Calu3 (cell line): Measurements from ENCODE around the gene DGUOK. TPM values are rescaled to one million over a fixed set of nuclear protein-coding genes. Genes with fewer than 3 reads are reported as not detected.
A peak's percentile ranks its signal among the peaks of the same experiment; 100 is the strongest.

Source experiments
- BruUV-seq: library from RNA; stranded (reverse); fragments of 400-500 nt; replicated peaks from 2 replicates; lab custom pipeline; 2021; lab: Mats Ljungman, UMichigan
- CTCF ChIA-PET: fragments of 300-600 bp; sonication (Branson Sonifier 250); formaldehyde crosslinking; loops from one replicate; lab custom pipeline; 2022; ENCODE audit warnings: antibody characterized with exemption; lab: Charles Lee
- DNase-seq: peaks from one replicate; pipeline ENCODE4 v3.0.0; 2022
- H3K27ac Mint-ChIP-seq: one replicate; pipeline ENCODE4 v1.8.0; 2022; ENCODE audit warnings: mixed read lengths; ENCODE audit not compliant: unreplicated experiment
- H3K27me3 Mint-ChIP-seq: one replicate; pipeline ENCODE4 v1.8.0; 2022; ENCODE audit warnings: mixed read lengths; ENCODE audit not compliant: unreplicated experiment
- H3K36me3 Mint-ChIP-seq: one replicate; pipeline ENCODE4 v1.8.0; 2022; ENCODE audit warnings: mild to moderate bottlenecking, moderate library complexity, mixed read lengths; ENCODE audit not compliant: insufficient read depth, unreplicated experiment
- H3K4me1 Mint-ChIP-seq: one replicate; pipeline ENCODE4 v1.8.0; 2022; ENCODE audit warnings: mild to moderate bottlenecking, low read depth, mixed read lengths; ENCODE audit not compliant: unreplicated experiment
- H3K4me3 Mint-ChIP-seq: one replicate; pipeline ENCODE4 v1.8.0; 2022; ENCODE audit warnings: mild to moderate bottlenecking, low read depth, moderate library complexity, mixed read lengths; ENCODE audit not compliant: unreplicated experiment
- H3K9me3 Mint-ChIP-seq: one replicate; pipeline ENCODE4 v1.8.0; 2022; ENCODE audit warnings: low read depth, mixed read lengths; ENCODE audit not compliant: unreplicated experiment
- intact Hi-C: fragments of 100-400 bp; cut with micrococcal nuclease; formaldehyde crosslinking; loops from one replicate; pipeline ENCODE4 v1.10.0; 2022; ENCODE audit not compliant: unreplicated experiment
- total RNA-seq: library from RNA; stranded (reverse); gene quantifications from 2 replicates; pipeline ENCODE4 v1.2.3, GENCODE V29; 2022
- TF ChIP-seq, protein P1 (sequence below): fragments of 200-600 bp; IDR thresholded peaks from one replicate; pipeline ENCODE4 v1.8.0; 2022; ENCODE audit warnings: antibody characterized with exemption; ENCODE audit not compliant: unreplicated experiment

DGUOK gene
- total RNA-seq, 1 experiment from 2014 or later, result 78.6 TPM

DNA sequence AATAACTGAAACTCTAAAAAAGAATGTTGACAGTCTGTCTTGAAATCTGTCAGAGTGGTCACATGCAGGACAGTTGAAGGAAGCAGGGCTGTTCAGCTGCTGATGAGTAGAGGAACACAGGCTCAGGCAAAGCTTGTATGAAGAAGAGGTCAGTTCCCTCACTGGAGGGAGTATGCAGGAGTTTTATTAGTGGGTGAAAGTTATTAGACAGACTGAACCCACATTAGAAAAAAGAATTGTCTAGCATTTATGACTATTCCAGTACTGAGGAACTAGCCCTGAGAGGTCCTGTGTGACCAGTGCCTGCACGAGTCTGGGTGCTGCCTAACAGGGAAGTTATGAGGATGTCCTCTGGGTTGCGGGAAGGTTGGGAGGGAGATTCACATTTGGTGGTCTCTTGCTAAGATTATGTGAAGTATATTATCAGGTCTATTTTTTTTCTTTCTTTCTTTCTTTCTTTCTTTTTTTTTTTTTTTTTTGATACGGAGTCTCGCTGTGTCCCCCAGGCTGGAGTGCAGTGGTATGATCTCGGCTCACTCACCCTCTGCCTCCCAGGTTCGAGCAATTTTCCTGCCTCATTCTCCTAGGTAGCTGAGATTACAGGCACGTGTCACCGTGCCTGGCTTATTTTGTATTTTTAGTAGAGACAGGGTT is 67.6 kb downstream of the DGUOK start:
- no peak overlapping the region for H3K4me3 Mint-ChIP-seq
- CTCF ChIA-PET, result no interaction called here
- intact Hi-C loops, result no loop called here
- no peak overlapping the region for H3K27ac Mint-ChIP-seq
- peaks cover 6% of the 10 kb centered on the region for H3K9me3 Mint-ChIP-seq
- H3K36me3 Mint-ChIP-seq, result peaks cover 25% of the 10 kb centered on the region
- no peaks in the 10 kb centered on the region for H3K27me3 Mint-ChIP-seq
- TF ChIP-seq, protein P1, sequence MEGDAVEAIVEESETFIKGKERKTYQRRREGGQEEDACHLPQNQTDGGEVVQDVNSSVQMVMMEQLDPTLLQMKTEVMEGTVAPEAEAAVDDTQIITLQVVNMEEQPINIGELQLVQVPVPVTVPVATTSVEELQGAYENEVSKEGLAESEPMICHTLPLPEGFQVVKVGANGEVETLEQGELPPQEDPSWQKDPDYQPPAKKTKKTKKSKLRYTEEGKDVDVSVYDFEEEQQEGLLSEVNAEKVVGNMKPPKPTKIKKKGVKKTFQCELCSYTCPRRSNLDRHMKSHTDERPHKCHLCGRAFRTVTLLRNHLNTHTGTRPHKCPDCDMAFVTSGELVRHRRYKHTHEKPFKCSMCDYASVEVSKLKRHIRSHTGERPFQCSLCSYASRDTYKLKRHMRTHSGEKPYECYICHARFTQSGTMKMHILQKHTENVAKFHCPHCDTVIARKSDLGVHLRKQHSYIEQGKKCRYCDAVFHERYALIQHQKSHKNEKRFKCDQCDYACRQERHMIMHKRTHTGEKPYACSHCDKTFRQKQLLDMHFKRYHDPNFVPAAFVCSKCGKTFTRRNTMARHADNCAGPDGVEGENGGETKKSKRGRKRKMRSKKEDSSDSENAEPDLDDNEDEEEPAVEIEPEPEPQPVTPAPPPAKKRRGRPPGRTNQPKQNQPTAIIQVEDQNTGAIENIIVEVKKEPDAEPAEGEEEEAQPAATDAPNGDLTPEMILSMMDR, result no peak
- H3K4me1 Mint-ChIP-seq, result peaks cover 47% of the 10 kb centered on the region
- DNase-seq, result no peak
- BruUV-seq, result no TSS peak

DNA sequence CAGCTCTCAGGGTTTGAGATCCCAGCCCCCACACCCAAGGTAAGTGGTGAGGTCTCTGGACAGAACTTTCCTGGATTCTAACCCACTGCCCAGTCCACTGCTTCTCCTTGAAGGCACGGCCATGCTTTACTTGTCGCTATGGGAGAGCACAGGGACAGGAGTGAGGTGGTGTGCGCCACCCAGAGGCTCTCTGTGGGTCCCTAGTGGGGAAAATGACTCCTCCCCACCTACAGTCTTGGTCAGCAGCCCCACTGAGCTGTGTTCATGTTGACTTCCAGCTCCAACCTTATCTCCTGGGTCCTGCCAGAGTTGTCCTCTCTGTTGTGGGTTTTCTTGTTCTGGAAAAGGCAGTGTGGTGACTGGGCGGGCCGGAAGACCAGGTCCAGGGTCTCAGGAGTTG is 69.1 kb downstream of the DGUOK start:
- BruUV-seq, result no TSS peak
- no peak overlapping the region for H3K4me3 Mint-ChIP-seq
- intact Hi-C loops, result no loop called here
- H3K36me3 Mint-ChIP-seq, result peaks cover 16% of the 10 kb centered on the region
- H3K27me3 Mint-ChIP-seq, result no peaks in the 10 kb centered on the region
- no peak for DNase-seq
- H3K9me3 Mint-ChIP-seq, result peaks cover 6% of the 10 kb centered on the region
- peaks cover 55% of the 10 kb centered on the region for H3K4me1 Mint-ChIP-seq
- CTCF ChIA-PET, result interaction anchor here (1.2 kb wide), 1 partner anchor 9 kb away, joined by 5 read pairs; no protein-coding TSS in a partner anchor
- H3K27ac Mint-ChIP-seq, result no peak overlapping the region
- TF ChIP-seq, protein P1, result no peak

DNA sequence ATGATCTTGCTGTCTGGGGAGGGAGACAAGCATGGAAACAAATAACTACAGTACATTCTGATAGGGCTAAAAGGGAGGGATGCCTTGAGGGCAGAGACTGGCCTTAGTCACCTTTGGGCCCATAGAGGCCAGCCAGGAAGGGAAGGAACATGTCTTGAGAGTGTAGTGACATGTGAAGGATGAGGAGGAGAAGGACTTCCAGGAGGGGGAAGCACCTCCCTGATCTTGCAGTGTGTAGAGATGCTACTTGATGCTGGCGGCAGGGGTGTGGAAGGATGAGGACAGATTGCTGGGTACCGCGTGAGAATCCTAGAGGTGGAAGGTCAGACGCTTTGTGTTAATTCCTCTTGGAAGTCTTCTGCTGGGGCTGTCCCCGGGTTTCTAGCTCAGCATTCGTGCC is 71.1 kb downstream of the DGUOK start:
- Mint-ChIP-seq H3K4me1 (peaks cover 65% of the 10 kb centered on the region), H3K9me3 (no peaks in the 10 kb centered on the region)
- BruUV-seq, result no TSS peak

DNA sequence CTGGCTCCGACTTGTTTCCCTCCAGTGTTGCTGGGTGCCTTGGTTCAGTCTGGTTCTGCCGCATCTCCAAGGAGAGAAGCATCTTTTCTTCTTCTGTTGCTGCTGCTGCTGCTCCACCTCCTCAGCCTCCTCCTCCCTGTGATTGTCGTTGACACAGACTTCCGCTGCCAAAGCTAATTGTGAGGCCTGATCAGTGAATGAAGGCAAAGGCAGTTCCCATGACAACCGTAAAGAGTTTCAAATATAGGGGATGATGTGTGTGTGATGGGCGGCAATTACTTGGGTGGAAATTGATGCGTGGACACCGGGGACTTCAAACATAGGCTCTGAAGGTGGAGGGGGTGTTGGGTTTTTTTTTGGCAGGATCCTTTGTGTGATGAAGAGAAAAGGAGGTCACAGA is 71.8 kb downstream of the DGUOK start:
- H3K9me3 Mint-ChIP-seq, result no peaks in the 10 kb centered on the region
- DNase-seq, result no peak
- H3K36me3 Mint-ChIP-seq, result peaks cover 20% of the 10 kb centered on the region
- TF ChIP-seq, protein P1, result no peak
- no peak overlapping the region for H3K4me3 Mint-ChIP-seq
- CTCF ChIA-PET, result no interaction called here
- no peaks in the 10 kb centered on the region for H3K27me3 Mint-ChIP-seq
- BruUV-seq, result no TSS peak
- H3K27ac Mint-ChIP-seq, result peak overlapping the region; percentile 48
- H3K4me1 Mint-ChIP-seq, result peaks cover 66% of the 10 kb centered on the region
- intact Hi-C loops, result no loop called here

More for the DNA sequence above, 71.1 kb downstream of the DGUOK start:
- Mint-ChIP-seq H3K36me3 (peaks cover 18% of the 10 kb centered on the region), H3K27ac (no peak overlapping the region), H3K27me3 (no peaks in the 10 kb centered on the region), H3K4me3 (no peak overlapping the region)
- TF ChIP-seq, protein P1, result no peak
- DNase-seq, result no peak
- intact Hi-C loops, result no loop called here
- CTCF ChIA-PET, result interaction anchor here (1.4 kb wide), 1 partner anchor 10 kb away, joined by 4 read pairs; no protein-coding TSS in a partner anchor
